ENCODE results near the gene GALNT4. TPM values are rescaled to one million over a fixed set of nuclear protein-coding genes. Genes with fewer than 3 reads are reported as not detected.

Gene GALNT4
- polyA plus RNA-seq, 3 donors, result 7.9 to 10.9 (median 10.2) TPM

GRCh38 chr12:89499857-89500256 is 24.7 kb downstream of the GALNT4 start:
- DNase-seq, result no peak

- no peak for DNase-seq
These were observed 27.1 kb downstream of the GALNT4 start for GRCh38 chr12:89497467-89497866.

GRCh38 chr12:89497005-89497404 is 27.6 kb downstream of the GALNT4 start:
- DNase-seq, result no peak

GRCh38 chr12:89494411-89495231 is 30.0 kb downstream of the GALNT4 start:
- DNase-seq, result no peak

GRCh38 chr12:89493670-89494302 is 30.8 kb downstream of the GALNT4 start:
- no peak for DNase-seq

GRCh38 chr12:89492883-89493282 is 31.7 kb downstream of the GALNT4 start:
- DNase-seq, result no peak

- DNase-seq, result no peak
These were observed 33.7 kb downstream of the GALNT4 start for GRCh38 chr12:89490922-89491321.

GRCh38 chr12:89486264-89486663 is 38.3 kb downstream of the GALNT4 start:
- no peak for DNase-seq

- no peak for DNase-seq
These were observed 40.1 kb downstream of the GALNT4 start for GRCh38 chr12:89484470-89484869.

- no peak for DNase-seq
These were observed 43.2 kb downstream of the GALNT4 start for GRCh38 chr12:89481213-89481914.

- DNase-seq, result no peak
These were observed 44.6 kb downstream of the GALNT4 start for GRCh38 chr12:89479982-89480381.

GRCh38 chr12:89477633-89478279 is 46.8 kb downstream of the GALNT4 start:
- no peak for DNase-seq

GRCh38 chr12:89476904-89477595 is 47.5 kb downstream of the GALNT4 start:
- DNase-seq, result no peak

GRCh38 chr12:89476232-89476631 is 48.4 kb downstream of the GALNT4 start:
- no peak for DNase-seq

- no peak for DNase-seq
These were observed 49.2 kb downstream of the GALNT4 start for GRCh38 chr12:89475203-89475990.

- no peak for DNase-seq
These were observed 50.0 kb downstream of the GALNT4 start for GRCh38 chr12:89474615-89475014.
